ENCODE results near the gene KDM5B.

- no peak for TF ChIP-seq CTCF (IDR thresholded peaks at IDR 0.05; ENCODE audit: low read length)
- TF ChIP-seq EZH2phosphoT487 (IDR thresholded peaks at IDR 0.05; ENCODE audit: low read length), result no peak
Measured at GRCh38 chr1:202752774-202753173, 55.4 kb downstream of the KDM5B start.
